ENCODE measurements around the gene TFCP2L1.
A peak's percentile ranks its signal among the peaks of the same experiment; 100 is the strongest.

TFCP2L1 gene

GRCh38 chr2:121214296-121214695 is 70.7 kb downstream of the TFCP2L1 start:
- no peak for DNase-seq

GRCh38 chr2:121213386-121213785 is 71.6 kb downstream of the TFCP2L1 start:
- DNase-seq, result no peak

GRCh38 chr2:121212661-121213325 is 72.2 kb downstream of the TFCP2L1 start:
- DNase-seq, result no peak

- DNase-seq, result no peak
Observed at GRCh38 chr2:121211689-121212151, 73.3 kb downstream of the TFCP2L1 start.

- DNase-seq, result no peak
Observed at GRCh38 chr2:121211251-121211650, 73.8 kb downstream of the TFCP2L1 start.

- DNase-seq, result no peak
Observed at GRCh38 chr2:121210691-121211090, 74.3 kb downstream of the TFCP2L1 start.

- DNase-seq, result no peak
Observed at GRCh38 chr2:121209014-121209610, 75.9 kb downstream of the TFCP2L1 start.

GRCh38 chr2:121207494-121207893 is 77.5 kb downstream of the TFCP2L1 start:
- no peak for DNase-seq

GRCh38 chr2:121205321-121205942 is 79.6 kb downstream of the TFCP2L1 start:
- no peak for DNase-seq

- no peak for DNase-seq
Observed at GRCh38 chr2:121203591-121204249, 81.3 kb downstream of the TFCP2L1 start.

- no peak for DNase-seq
Observed at GRCh38 chr2:121202541-121203310, 82.3 kb downstream of the TFCP2L1 start.

- DNase-seq, result no peak
Observed at GRCh38 chr2:121201796-121202195, 83.2 kb downstream of the TFCP2L1 start.

GRCh38 chr2:121200419-121201315 is 84.3 kb downstream of the TFCP2L1 start:
- no peak for DNase-seq

GRCh38 chr2:121200011-121200347 is 85.0 kb downstream of the TFCP2L1 start:
- no peak for DNase-seq

- DNase-seq, result no peak
Observed at GRCh38 chr2:121199281-121200010, 85.6 kb downstream of the TFCP2L1 start.

GRCh38 chr2:121197369-121198091 is 87.5 kb downstream of the TFCP2L1 start:
- DNase-seq, result peak; percentile 17 to 26

GRCh38 chr2:121196849-121197155 is 88.2 kb downstream of the TFCP2L1 start:
- DNase-seq, result no peak

GRCh38 chr2:121196132-121196848 is 88.7 kb downstream of the TFCP2L1 start:
- DNase-seq, result no peak

GRCh38 chr2:121195036-121195435 is 90.0 kb downstream of the TFCP2L1 start:
- DNase-seq, result no peak

GRCh38 chr2:121194626-121195025 is 90.4 kb downstream of the TFCP2L1 start:
- DNase-seq, result no peak
